HG02588 (cell line): ENCODE measurements around the gene MBP.
A peak's percentile ranks its signal among the peaks of the same experiment; 100 is the strongest.

Source experiments
- ATAC-seq: cut with Tn5 transposase; IDR thresholded peaks from one replicate; pipeline ENCODE4 v1.9.1; 2021; ENCODE audit warnings: mild to moderate bottlenecking, moderate library complexity; ENCODE audit not compliant: unreplicated experiment

MBP gene

GRCh38 chr18:77054606-77055428 is 77.8 kb downstream of the MBP start:
- ATAC-seq = peak; percentile 83

- ATAC-seq = peak; percentile 13
These were observed 78.3 kb downstream of the MBP start for GRCh38 chr18:77054288-77054605.

GRCh38 chr18:77053616-77054287 is 78.8 kb downstream of the MBP start:
- ATAC-seq = no peak

- no peak for ATAC-seq
These were observed 79.6 kb downstream of the MBP start for GRCh38 chr18:77052983-77053309.

- ATAC-seq = no peak
These were observed 80.1 kb downstream of the MBP start for GRCh38 chr18:77052297-77052982.

GRCh38 chr18:77051581-77052296 is 80.8 kb downstream of the MBP start:
- no peak for ATAC-seq

GRCh38 chr18:77049938-77050337 is 82.6 kb downstream of the MBP start:
- no peak for ATAC-seq

- no peak for ATAC-seq
These were observed 84.7 kb downstream of the MBP start for GRCh38 chr18:77047803-77048419.

GRCh38 chr18:77046994-77047393 is 85.6 kb downstream of the MBP start:
- ATAC-seq = no peak

GRCh38 chr18:77046409-77046808 is 86.2 kb downstream of the MBP start:
- no peak for ATAC-seq

- no peak for ATAC-seq
These were observed 86.9 kb downstream of the MBP start for GRCh38 chr18:77045677-77046076.

GRCh38 chr18:77044866-77045664 is 87.5 kb downstream of the MBP start:
- no peak for ATAC-seq

- no peak for ATAC-seq
These were observed 88.9 kb downstream of the MBP start for GRCh38 chr18:77043541-77044280.

GRCh38 chr18:77042583-77042982 is 90.0 kb downstream of the MBP start:
- no peak for ATAC-seq

GRCh38 chr18:77039196-77040130 is 93.1 kb downstream of the MBP start:
- no peak for ATAC-seq

- ATAC-seq = no peak
These were observed 94.3 kb downstream of the MBP start for GRCh38 chr18:77038182-77038858.

- no peak for ATAC-seq
These were observed 95.0 kb downstream of the MBP start for GRCh38 chr18:77037567-77037966.
